SU-DHL-6 (cell line): ENCODE measurements around the gene PPP1R3G.

Source experiments
- H2AFZ ChIP-seq: fragments of 200-600 bp; sonication (generic); 2 replicates; pipeline ENCODE4 v1.6.1; 2014; ENCODE audit warnings: low read depth, mild to moderate bottlenecking, moderate library complexity, mixed read lengths, antibody characterized with exemption, low read length; ENCODE audit not compliant: severe bottlenecking
- H3F3A ChIP-seq: fragments of 200-600 bp; shearing (Covaris generic); 2 replicates; pipeline ENCODE4 v1.6.0; 2016; ENCODE audit warnings: antibody characterized with exemption, mild to moderate bottlenecking; ENCODE audit not compliant: insufficient read depth
- H3K27ac ChIP-seq: fragments of 200-600 bp; sonication (generic); 2 replicates; pipeline ENCODE4 v1.5.1; 2016; ENCODE audit warnings: low read depth, mild to moderate bottlenecking, low read length, moderate library complexity, mixed read lengths
- H3K27me3 ChIP-seq: fragments of 200-600 bp; sonication (generic), shearing (Covaris generic); 2 replicates; pipeline ENCODE4 v1.6.0; 2014; ENCODE audit warnings: mild to moderate bottlenecking, low read length
- H3K36me3 ChIP-seq: fragments of 200-600 bp; sonication (generic); 2 replicates; pipeline ENCODE4 v1.6.1; 2014; ENCODE audit warnings: mild to moderate bottlenecking, low read length, mixed read lengths
- H3K4me2 ChIP-seq: fragments of 300-600, 200-600 bp; shearing (Covaris generic), sonication (generic); 2 replicates; pipeline ENCODE4 v1.6.0; 2014; ENCODE audit warnings: low read length, low read depth, mild to moderate bottlenecking; ENCODE audit not compliant: poor library complexity, severe bottlenecking
- H3K4me3 ChIP-seq: fragments of 200-600 bp; sonication (generic); 2 replicates; pipeline ENCODE4 v1.5.1; 2014; ENCODE audit warnings: antibody characterized with exemption, low read length, mild to moderate bottlenecking, mixed read lengths; ENCODE audit not compliant: insufficient read depth, poor library complexity, severe bottlenecking
- H3K79me2 ChIP-seq: fragments of 200-600 bp; sonication (generic); 2 replicates; pipeline ENCODE4 v1.6.1; 2014; ENCODE audit warnings: mild to moderate bottlenecking, low read length, moderate library complexity; ENCODE audit not compliant: insufficient read depth
- H3K9ac ChIP-seq: fragments of 200-600 bp; sonication (generic); 2 replicates; pipeline ENCODE4 v1.7.0; 2014; ENCODE audit warnings: mild to moderate bottlenecking, low read length
- H3K9me2 ChIP-seq: fragments of 200-600 bp; sonication (generic); replicated peaks from 2 replicates; pipeline ENCODE4 v1.6.1; 2014; ENCODE audit warnings: low read length; ENCODE audit not compliant: insufficient read depth
- H3K9me3 ChIP-seq: fragments of 200-600 bp; sonication (generic); 2 replicates; pipeline ENCODE4 v1.6.1; 2014; ENCODE audit warnings: low read length, mixed read lengths; ENCODE audit not compliant: insufficient read depth
- H4K20me1 ChIP-seq: fragments of 200-600 bp; sonication (generic); 2 replicates; pipeline ENCODE4 v1.6.1; 2014; ENCODE audit warnings: low read depth, mild to moderate bottlenecking, antibody characterized with exemption, low read length, moderate library complexity, mixed read lengths
- EZH2phosphoT487 ChIP-seq: fragments of 200-600 bp; sonication (generic), shearing (Covaris generic); conservative IDR thresholded peaks from 2 replicates; pipeline ENCODE4 v1.6.1; 2018; ENCODE audit warnings: mild to moderate bottlenecking, antibody characterized with exemption, low read length, moderate library complexity, mixed read lengths
- TF ChIP-seq, protein P1 (sequence below): fragments of 200-600 bp; sonication (generic); IDR thresholded peaks from one replicate; pipeline ENCODE4 v1.5.1; 2017; ENCODE audit warnings: antibody characterized with exemption, mild to moderate bottlenecking, low read length, moderate library complexity; ENCODE audit not compliant: insufficient read depth, poor library complexity, severe bottlenecking

PPP1R3G gene

DNA sequence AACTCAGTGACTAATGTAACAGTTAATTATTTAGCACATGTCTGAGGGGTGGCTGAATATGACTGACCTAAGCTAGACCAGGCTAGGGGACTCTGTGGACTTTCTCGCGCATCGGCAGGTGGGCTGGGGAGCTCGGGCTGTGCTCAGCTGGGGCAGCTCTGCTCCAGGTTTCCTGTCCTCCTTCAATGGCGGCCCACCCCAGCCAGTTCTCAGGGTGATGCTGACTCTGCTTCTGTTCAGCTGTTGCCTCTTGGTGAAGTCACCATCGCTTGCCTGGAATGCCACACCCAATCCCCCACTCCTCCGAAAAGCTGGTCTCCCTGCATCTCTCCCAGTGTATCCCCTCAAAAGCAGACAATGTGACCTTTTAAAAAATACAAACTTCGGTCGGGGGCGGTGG lies 20.0 kb downstream of the PPP1R3G start:
- no peak overlapping the region for H2AFZ ChIP-seq
- H3K9ac ChIP-seq = no peak overlapping the region
- H3K9me2 ChIP-seq = no peaks in the 10 kb centered on the region
- no peaks in the 10 kb centered on the region for H3K79me2 ChIP-seq
- H3K9me3 ChIP-seq = no peaks in the 10 kb centered on the region
- no peak overlapping the region for H3K4me3 ChIP-seq
- no peaks in the 10 kb centered on the region for H3K36me3 ChIP-seq
- no peak overlapping the region for H3K4me2 ChIP-seq
- H4K20me1 ChIP-seq = no peaks in the 10 kb centered on the region
- no peaks in the 10 kb centered on the region for H3K27me3 ChIP-seq
- no peak overlapping the region for H3K27ac ChIP-seq
- no peaks in the 10 kb centered on the region for H3F3A ChIP-seq
- TF ChIP-seq EZH2phosphoT487 = no peak
- TF ChIP-seq, protein P1, sequence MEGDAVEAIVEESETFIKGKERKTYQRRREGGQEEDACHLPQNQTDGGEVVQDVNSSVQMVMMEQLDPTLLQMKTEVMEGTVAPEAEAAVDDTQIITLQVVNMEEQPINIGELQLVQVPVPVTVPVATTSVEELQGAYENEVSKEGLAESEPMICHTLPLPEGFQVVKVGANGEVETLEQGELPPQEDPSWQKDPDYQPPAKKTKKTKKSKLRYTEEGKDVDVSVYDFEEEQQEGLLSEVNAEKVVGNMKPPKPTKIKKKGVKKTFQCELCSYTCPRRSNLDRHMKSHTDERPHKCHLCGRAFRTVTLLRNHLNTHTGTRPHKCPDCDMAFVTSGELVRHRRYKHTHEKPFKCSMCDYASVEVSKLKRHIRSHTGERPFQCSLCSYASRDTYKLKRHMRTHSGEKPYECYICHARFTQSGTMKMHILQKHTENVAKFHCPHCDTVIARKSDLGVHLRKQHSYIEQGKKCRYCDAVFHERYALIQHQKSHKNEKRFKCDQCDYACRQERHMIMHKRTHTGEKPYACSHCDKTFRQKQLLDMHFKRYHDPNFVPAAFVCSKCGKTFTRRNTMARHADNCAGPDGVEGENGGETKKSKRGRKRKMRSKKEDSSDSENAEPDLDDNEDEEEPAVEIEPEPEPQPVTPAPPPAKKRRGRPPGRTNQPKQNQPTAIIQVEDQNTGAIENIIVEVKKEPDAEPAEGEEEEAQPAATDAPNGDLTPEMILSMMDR = no peak

DNA sequence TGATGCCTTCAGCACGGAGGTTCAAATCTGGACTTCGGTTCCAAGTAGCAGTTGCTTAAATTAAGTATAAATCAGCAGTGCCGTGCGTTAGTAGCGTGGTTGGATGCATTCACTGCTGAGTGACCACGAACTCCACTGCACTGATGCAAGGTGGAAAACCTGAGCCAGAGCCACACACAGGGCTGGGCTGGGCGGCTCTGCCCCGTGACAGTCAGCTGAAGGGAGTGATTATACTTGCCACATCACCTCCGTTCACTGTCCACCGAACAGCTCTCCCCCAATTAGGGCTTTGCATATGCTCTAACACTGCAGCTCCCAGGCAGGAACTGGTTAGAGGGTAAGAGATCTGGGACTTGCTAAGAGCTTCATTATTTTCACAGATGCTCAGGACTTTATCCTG lies 22.2 kb downstream of the PPP1R3G start:
- TF ChIP-seq, protein P1 = no peak
- TF ChIP-seq EZH2phosphoT487 = no peak
- H4K20me1 ChIP-seq = no peaks in the 10 kb centered on the region
- H3F3A ChIP-seq = no peaks in the 10 kb centered on the region
- no peak overlapping the region for H2AFZ ChIP-seq
- H3K27me3 ChIP-seq = no peaks in the 10 kb centered on the region
- H3K36me3 ChIP-seq = no peaks in the 10 kb centered on the region
- H3K79me2 ChIP-seq = no peaks in the 10 kb centered on the region
- no peak overlapping the region for H3K9ac ChIP-seq
- H3K9me3 ChIP-seq = no peaks in the 10 kb centered on the region
- H3K9me2 ChIP-seq = no peaks in the 10 kb centered on the region
- H3K27ac ChIP-seq = no peak overlapping the region
- H3K4me3 ChIP-seq = no peak overlapping the region
- H3K4me2 ChIP-seq = no peak overlapping the region

DNA sequence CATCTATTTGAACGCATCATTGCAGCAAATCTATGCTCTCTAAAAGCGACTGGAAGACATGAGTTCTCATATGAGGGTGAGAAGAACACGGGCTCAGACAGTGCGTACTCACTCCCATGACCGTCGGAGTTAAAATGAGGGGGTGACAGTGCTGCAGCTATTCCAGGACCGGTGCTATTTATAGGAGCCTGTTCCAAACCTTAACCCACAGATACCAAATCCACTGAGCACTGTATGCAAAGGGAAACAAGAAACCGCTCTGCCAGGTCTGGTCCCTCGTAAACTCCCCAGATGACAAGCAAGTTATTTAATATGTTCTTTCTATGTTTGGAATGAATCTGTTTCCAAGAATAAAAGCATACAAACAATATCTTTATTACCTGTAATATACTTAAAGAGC lies 22.9 kb downstream of the PPP1R3G start:
- Histone ChIP-seq H3K4me2 (no peak overlapping the region), H3K9me3 (no peaks in the 10 kb centered on the region), H3K36me3 (no peaks in the 10 kb centered on the region), H3F3A (no peaks in the 10 kb centered on the region), H3K4me3 (no peak overlapping the region), H3K9ac (no peak overlapping the region), H4K20me1 (no peaks in the 10 kb centered on the region), H3K27ac (no peak overlapping the region), H3K27me3 (no peaks in the 10 kb centered on the region), H2AFZ (no peak overlapping the region), H3K79me2 (no peaks in the 10 kb centered on the region), H3K9me2 (no peaks in the 10 kb centered on the region)
- TF ChIP-seq, protein P1 = no peak
- TF ChIP-seq EZH2phosphoT487 = no peak
